GM12878 (cell line): ENCODE measurements around the gene RNU6-9. TPM values are rescaled to one million over a fixed set of nuclear protein-coding genes. Genes with fewer than 3 reads are reported as not detected.

ENCODE experiments used
- ATAC-seq: fragments of 200-7000 bp; cut with Tn5 transposase; 3 replicates; pipeline ENCODE4 v1.9.1; 2020; ENCODE audit warnings: mild to moderate bottlenecking, moderate library complexity
- BruUV-seq: library from RNA; stranded (reverse); fragments of 400-500 nt; replicated peaks from 2 replicates; lab custom pipeline; 2021; lab: Mats Ljungman, UMichigan
- CTCF ChIA-PET: fragments of 300-600 bp; sonication (Branson Sonifier 250); formaldehyde crosslinking; extraction: SDS; loops from one replicate; lab custom pipeline; 2021; ENCODE audit warnings: inconsistent platforms; lab: Yijun Ruan, JAX
- POLR2A ChIA-PET: fragments of 350-600 bp; formaldehyde crosslinking; extraction: SDS; loops from one replicate; lab custom pipeline; 2021; ENCODE audit warnings: inconsistent platforms; lab: Charles Lee
- RAD21 ChIA-PET: fragments of 300-600 bp; sonication (Branson Sonifier 250); formaldehyde crosslinking; loops from one replicate; lab custom pipeline; 2023; ENCODE audit warnings: antibody characterized with exemption; ENCODE audit not compliant: unreplicated experiment; lab: Charles Lee
- SMC1A ChIA-PET: fragments of 300-600 bp; sonication (Branson Sonifier 250); formaldehyde crosslinking; loops from one replicate; lab custom pipeline; 2023; ENCODE audit not compliant: unreplicated experiment, uncharacterized antibody; lab: Charles Lee
- DNase-seq: peaks from one replicate; pipeline ENCODE4 v3.0.0-alpha.2; 2011; ENCODE audit warnings: low read depth, low spot score
- FAIRE-seq: peaks from 3 replicates; lab custom pipeline; 2011; peaks lifted over from hg19 to GRCh38; lab: Jason Lieb, UNC
- H2AFZ ChIP-seq: 2 replicates; pipeline ENCODE4 v1.6.0; 2011; ENCODE audit warnings: low read depth, low read length, control low read depth; ENCODE audit not compliant: control insufficient read depth
- H3K27ac ChIP-seq: 2 replicates; pipeline ENCODE4 v1.5.1; 2011; ENCODE audit warnings: control low read depth; ENCODE audit not compliant: control insufficient read depth, insufficient read depth
- H3K27me3 ChIP-seq, 2 experiments: replicated peaks in 1 of 2; 2 replicates each; pipeline versions ENCODE4 v1.6.0 to v1.6.1; 2011; ENCODE audit warnings: low read length in 1 of 2; ENCODE audit not compliant: control insufficient read depth in 2 of 2, insufficient read depth in 2 of 2
- H3K36me3 ChIP-seq, 2 experiments: 2 replicates each; pipeline ENCODE4 v1.5.1; 2011; ENCODE audit warnings: low read length in 1 of 2; ENCODE audit not compliant: control insufficient read depth in 2 of 2, insufficient read depth in 2 of 2
- H3K4me1 ChIP-seq: 2 replicates; pipeline ENCODE4 v1.6.1; 2011; ENCODE audit warnings: mild to moderate bottlenecking, low read length, moderate library complexity, mixed read lengths; ENCODE audit not compliant: control insufficient read depth, insufficient read depth
- H3K4me2 ChIP-seq: 2 replicates; pipeline ENCODE4 v1.6.0; 2011; ENCODE audit warnings: control low read depth; ENCODE audit not compliant: control insufficient read depth, insufficient read depth
- H3K4me3 ChIP-seq: fragments of 200-600 bp; sonication (generic); 2 replicates; pipeline ENCODE4 v1.5.1; 2016
- H3K79me2 ChIP-seq: 2 replicates; pipeline ENCODE4 v1.6.0; 2011; ENCODE audit warnings: low read length; ENCODE audit not compliant: control insufficient read depth, insufficient read depth
- H3K9ac ChIP-seq: 2 replicates; pipeline ENCODE4 v1.8.0; 2011; ENCODE audit warnings: low read length, control low read depth, mixed read lengths; ENCODE audit not compliant: control insufficient read depth, insufficient read depth
- H3K9me3 ChIP-seq: replicated peaks from 3 replicates; pipeline ENCODE4 v1.5.1; 2011; ENCODE audit warnings: mild to moderate bottlenecking, low read length; ENCODE audit not compliant: control insufficient read depth, insufficient read depth
- H4K20me1 ChIP-seq: 2 replicates; pipeline ENCODE4 v1.6.0; 2011; ENCODE audit not compliant: control insufficient read depth, insufficient read depth
- BACH1 ChIP-seq: fragments of 450-650 bp; IDR thresholded peaks from 2 replicates; pipeline ENCODE4 v1.6.1; 2017; ENCODE audit warnings: mild to moderate bottlenecking, borderline replicate concordance
- BCL11A ChIP-seq: IDR thresholded peaks from 2 replicates; pipeline ENCODE4 v1.6.1; 2011; ENCODE audit warnings: low read depth, low read length
- MYB ChIP-seq: fragments of 150-350 bp; IDR thresholded peaks from 2 replicates; pipeline ENCODE4 v1.6.1; 2014; ENCODE audit warnings: mild to moderate bottlenecking, low read depth, low read length, borderline replicate concordance
- RB1 ChIP-seq: fragments of 450-650 bp; formaldehyde crosslinking; IDR thresholded peaks from 2 replicates; pipeline ENCODE4 v1.6.1; 2017; ENCODE audit warnings: mild to moderate bottlenecking, borderline replicate concordance
- RFX5 ChIP-seq: IDR thresholded peaks from 2 replicates; pipeline ENCODE4 v1.6.1; 2011; ENCODE audit warnings: low read depth, low read length, improper control_type of control experiment
- SRF ChIP-seq, 2 experiments: IDR thresholded peaks; 2 replicates each; pipeline ENCODE4 v1.6.1; 2011; ENCODE audit warnings: low read depth in 2 of 2, low read length in 2 of 2, mild to moderate bottlenecking in 1 of 2, moderate library complexity in 1 of 2
- WGBS: methylation state at CpG from one replicate; pipeline ENCODE4 v1.1.6; 2016; ENCODE audit warnings: low lambda C conversion rate; ENCODE audit not compliant: insufficient replicate concordance, insufficient coverage; ENCODE audit errors: missing lambda C conversion rate; 5-methylcytosine and 5-hydroxymethylcytosine counted together
- in situ Hi-C: fragments of 300-500 bp; cut with MboI; formaldehyde crosslinking; loops from 9 replicates; pipeline ENCODE4 v1.14.3; 2018; ENCODE audit warnings: mixed read lengths
- intact Hi-C: fragments of 100-400 bp; cut with micrococcal nuclease; formaldehyde crosslinking; loops from one replicate; pipeline ENCODE4 v1.14.2; 2022; ENCODE audit not compliant: unreplicated experiment
- polyA plus RNA-seq, 11 experiments: library from polyadenylated mRNA; depleted of rRNA in 4 of 11; unstranded in 6 of 11; stranded (reverse) in 5 of 11; fragments of >200 nt; fragmentation: Nextera tagmentation in 4 of 11; fragmentation: Illumina TruSeq in 1 of 11; extraction: Ambion mirVana in 4 of 11; extraction: Trizol in 1 of 11; gene quantifications; 1 replicate in 1 of 11; 2 replicates in 10 of 11; pipeline versions ENCODE4 v1.2.1 to v1.2.3, GENCODE V29; 2011 to 2016; ENCODE audit warnings: inconsistent platforms in 2 of 11, missing spikeins in 2 of 11, low read depth in 1 of 11
- total RNA-seq, 4 experiments: library from RNA; depleted of rRNA in 3 of 4; stranded (reverse); fragments of >200 nt in 3 of 4; fragmentation: Illumina TruSeq in 1 of 4; extraction: Trizol in 1 of 4; gene quantifications; 2 replicates each; pipeline versions ENCODE4 v1.2.1 to v1.2.3, GENCODE V29; 2013 to 2021
- TF ChIP-seq, protein P1 (sequence below): fragments of 450-650 bp; formaldehyde crosslinking; IDR thresholded peaks from 2 replicates; pipeline ENCODE4 v1.4.0; 2022; ENCODE audit warnings: mild to moderate bottlenecking, moderate library complexity

RNU6-9 gene
- total and polyA plus RNA-seq, 10 of the 15 experiments (the other 5 are each of a cell fraction or from before 2014, with no cell fraction given) = not detected

DNA sequence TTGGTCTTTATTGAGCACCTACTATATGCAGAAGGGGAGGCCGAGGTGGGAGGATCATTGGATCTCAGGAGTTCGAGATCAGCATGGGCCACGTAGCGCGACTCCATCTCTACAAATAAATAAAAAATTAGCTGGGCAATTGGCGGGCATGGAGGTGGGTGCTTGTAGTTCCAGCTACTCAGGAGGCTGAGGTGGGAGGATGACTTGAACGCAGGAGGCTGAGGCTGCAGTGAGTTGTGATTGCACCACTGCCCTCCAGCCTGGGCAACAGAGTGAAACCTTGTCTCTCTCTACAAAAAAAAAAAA lies 30.0 kb upstream of the RNU6-9 start:
- H3K9me3 ChIP-seq = no peaks in the 10 kb centered on the region
- no peak for DNase-seq
- ChIA-PET POLR2A (interaction anchor here (0.5 to 1.6 kb wide), 9 partner anchors 15 to 406 kb away, joined by 3 to 6 read pairs (median 3); partner anchors contain the start of gene CIRBP), SMC1A (interaction anchor here (0.9 to 3.1 kb wide), 10 partner anchors 30 to 121 kb away, joined by 5 to 18 read pairs (median 12); partner anchors contain the start of genes KISS1R, MED16, RNU6-9 and WDR18), CTCF (interaction anchor here (0.6 to 2.8 kb wide), 23 partner anchors 8 to 378 kb away, joined by 3 to 50 read pairs (median 5); partner anchors contain the start of genes ARHGAP45, ATP5F1D, KISS1R and MED16), RAD21 (interaction anchor here (0.8 to 4.5 kb wide), 14 partner anchors 14 to 200 kb away, joined by 3 to 46 read pairs (median 8); partner anchors contain the start of genes KISS1R, MED16, RNF126 and RNU6-9)
- H3K79me2 ChIP-seq = no peaks in the 10 kb centered on the region
- no peak for ATAC-seq
- H3K27me3 ChIP-seq = no peaks in the 10 kb centered on the region; a peak in 1 of 4 replicates
- H3K27ac ChIP-seq = no peak overlapping the region
- peak overlapping the region; percentile 66 for H3K4me2 ChIP-seq
- in situ Hi-C loops (no loop called here), intact Hi-C loops (loop anchor here (2.0 to 5.0 kb wide), 3 partner anchors 92 to 134 kb away; partner anchors contain the start of gene WDR18)
- no peaks in the 10 kb centered on the region for H4K20me1 ChIP-seq
- no peak for TF ChIP-seq MYB
- TF ChIP-seq BCL11A = no peak
- no peak for TF ChIP-seq RFX5
- no peak for TF ChIP-seq RB1
- TF ChIP-seq BACH1 = no peak
- TF ChIP-seq, protein P1, sequence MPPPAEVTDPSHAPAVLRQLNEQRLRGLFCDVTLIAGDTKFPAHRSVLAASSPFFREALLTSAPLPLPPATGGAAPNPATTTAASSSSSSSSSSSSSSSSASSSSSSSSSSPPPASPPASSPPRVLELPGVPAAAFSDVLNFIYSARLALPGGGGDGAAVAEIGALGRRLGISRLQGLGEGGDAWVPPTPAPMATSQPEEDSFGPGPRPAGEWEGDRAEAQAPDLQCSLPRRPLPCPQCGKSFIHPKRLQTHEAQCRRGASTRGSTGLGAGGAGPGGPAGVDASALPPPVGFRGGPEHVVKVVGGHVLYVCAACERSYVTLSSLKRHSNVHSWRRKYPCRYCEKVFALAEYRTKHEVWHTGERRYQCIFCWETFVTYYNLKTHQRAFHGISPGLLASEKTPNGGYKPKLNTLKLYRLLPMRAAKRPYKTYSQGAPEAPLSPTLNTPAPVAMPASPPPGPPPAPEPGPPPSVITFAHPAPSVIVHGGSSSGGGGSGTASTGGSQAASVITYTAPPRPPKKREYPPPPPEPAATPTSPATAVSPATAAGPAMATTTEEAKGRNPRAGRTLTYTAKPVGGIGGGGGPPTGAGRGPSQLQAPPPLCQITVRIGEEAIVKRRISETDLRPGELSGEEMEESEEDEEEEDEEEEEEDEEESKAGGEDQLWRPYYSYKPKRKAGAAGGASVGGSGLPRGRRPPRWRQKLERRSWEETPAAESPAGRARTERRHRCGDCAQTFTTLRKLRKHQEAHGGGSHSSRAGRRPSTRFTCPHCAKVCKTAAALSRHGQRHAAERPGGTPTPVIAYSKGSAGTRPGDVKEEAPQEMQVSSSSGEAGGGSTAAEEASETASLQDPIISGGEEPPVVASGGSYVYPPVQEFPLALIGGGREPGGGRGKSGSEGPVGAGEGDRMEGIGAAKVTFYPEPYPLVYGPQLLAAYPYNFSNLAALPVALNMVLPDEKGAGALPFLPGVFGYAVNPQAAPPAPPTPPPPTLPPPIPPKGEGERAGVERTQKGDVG (CRISPR knock-in tag) = no peak
- TF ChIP-seq SRF (IDR thresholded peaks at IDR 0.05; ENCODE audit: low read depth in 2 of 2, low read length in 2 of 2) = no peak
- H3K9ac ChIP-seq = no peak overlapping the region
- FAIRE-seq = no peak
- no peak overlapping the region for H3K4me3 ChIP-seq
- no peaks in the 10 kb centered on the region for H3K36me3 ChIP-seq
- H3K4me1 ChIP-seq = peaks cover 10% of the 10 kb centered on the region
- WGBS = 60% methylated on average over 7 of the region's 7 CpGs
- no TSS peak for BruUV-seq
- no peak overlapping the region for H2AFZ ChIP-seq
